GM23338 (cell line): ENCODE data around the gene SLC16A9. TPM values are rescaled to one million over a fixed set of nuclear protein-coding genes. Genes with fewer than 3 reads are reported as not detected.

Experiments
- ATAC-seq: fragments of 200-7000 bp; cut with Tn5 transposase; 3 replicates; pipeline ENCODE4 v1.9.1; 2020
- DNase-seq: peaks from one replicate; pipeline ENCODE4 v3.0.0-alpha.2; 2015; ENCODE audit warnings: low spot score
- H2AFZ ChIP-seq: fragments of 200-600 bp; sonication (generic); 2 replicates; pipeline ENCODE4 v1.8.0; 2016; ENCODE audit warnings: antibody characterized with exemption, mild to moderate bottlenecking, moderate library complexity
- H3F3A ChIP-seq: fragments of 200-600 bp; sonication (generic); replicated peaks from 2 replicates; pipeline ENCODE4 v1.8.0; 2017; ENCODE audit warnings: antibody characterized with exemption, mixed run types, low read depth
- H3K27ac ChIP-seq: fragments of 200-600 bp; sonication (generic); 2 replicates; pipeline ENCODE4 v1.6.1; 2016; ENCODE audit warnings: low read depth
- H3K27me3 ChIP-seq: fragments of 200-600 bp; sonication (generic); 2 replicates; pipeline ENCODE4 v1.8.0; 2016; ENCODE audit warnings: mild to moderate bottlenecking, mixed run types, moderate library complexity; ENCODE audit not compliant: insufficient read depth
- H3K36me3 ChIP-seq: fragments of 200-600 bp; sonication (generic); 2 replicates; pipeline ENCODE4 v1.8.0; 2016; ENCODE audit warnings: mild to moderate bottlenecking; ENCODE audit not compliant: insufficient read depth
- H3K4me1 ChIP-seq: fragments of 200-600 bp; sonication (generic); 2 replicates; pipeline ENCODE4 v1.8.0; 2016; ENCODE audit warnings: mild to moderate bottlenecking, moderate library complexity; ENCODE audit not compliant: insufficient read depth
- H3K4me2 ChIP-seq: fragments of 200-600 bp; sonication (generic); 2 replicates; pipeline ENCODE4 v1.7.1; 2017; ENCODE audit warnings: mixed run types
- H3K4me3 ChIP-seq: fragments of 200-600 bp; sonication (generic); 2 replicates; pipeline ENCODE4 v1.6.1; 2016; ENCODE audit warnings: mixed run types
- H3K79me2 ChIP-seq: fragments of 200-600 bp; sonication (generic); replicated peaks from 2 replicates; pipeline ENCODE4 v1.8.0; 2017; ENCODE audit warnings: mild to moderate bottlenecking; ENCODE audit not compliant: insufficient read depth
- H3K9me2 ChIP-seq: fragments of 200-600 bp; sonication (generic); 2 replicates; pipeline ENCODE4 v1.8.0; 2017; ENCODE audit not compliant: insufficient read depth
- H4K20me1 ChIP-seq: fragments of 200-600 bp; sonication (generic); replicated peaks from 2 replicates; pipeline ENCODE4 v1.8.0; 2017; ENCODE audit warnings: mild to moderate bottlenecking; ENCODE audit not compliant: insufficient read depth
- H3K27ac Mint-ChIP-seq: 2 replicates; pipeline ENCODE4 v1.8.0; 2020; ENCODE audit warnings: inconsistent platforms, mild to moderate bottlenecking, moderate library complexity, mixed read lengths
- H3K27me3 Mint-ChIP-seq: 3 replicates; pipeline ENCODE4 v1.8.0; 2022; ENCODE audit warnings: low read depth, mild to moderate bottlenecking, moderate library complexity, mixed read lengths, inconsistent platforms; ENCODE audit not compliant: insufficient read depth, poor library complexity
- H3K36me3 Mint-ChIP-seq: 3 replicates; pipeline ENCODE4 v1.8.0; 2021; ENCODE audit warnings: low read depth, mild to moderate bottlenecking, inconsistent platforms, moderate library complexity, mixed read lengths
- H3K4me1 Mint-ChIP-seq: 3 replicates; pipeline ENCODE4 v1.8.0; 2020; ENCODE audit warnings: mild to moderate bottlenecking, inconsistent platforms, mixed read lengths
- H3K4me3 Mint-ChIP-seq: 3 replicates; pipeline ENCODE4 v1.8.0; 2021; ENCODE audit warnings: moderate library complexity, mild to moderate bottlenecking, inconsistent platforms, mixed read lengths
- H3K9me3 Mint-ChIP-seq: 3 replicates; pipeline ENCODE4 v1.8.0; 2020; ENCODE audit warnings: moderate library complexity, mild to moderate bottlenecking, inconsistent platforms, mixed read lengths
- CTCF ChIP-seq, 2 experiments: fragments of 200-600 bp in 1 of 2; sonication (generic) in 1 of 2; conservative IDR thresholded peaks; 2 replicates each; pipeline versions ENCODE4 v1.5.1 to v1.6.1; 2016 to 2017; ENCODE audit warnings: antibody characterized with exemption in 2 of 2, low read depth in 2 of 2, mild to moderate bottlenecking in 2 of 2, moderate library complexity in 1 of 2
- ETS1 ChIP-seq: IDR thresholded peaks from 2 replicates; pipeline ENCODE4 v1.6.1; 2016; ENCODE audit warnings: antibody characterized with exemption
- POLR2AphosphoS5 ChIP-seq: IDR thresholded peaks from 2 replicates; pipeline ENCODE4 v1.6.1; 2016; ENCODE audit warnings: antibody characterized with exemption, low read depth
- STAT1 ChIP-seq: IDR thresholded peaks from one replicate; pipeline ENCODE4 v1.6.1; 2016; ENCODE audit warnings: antibody characterized with exemption; ENCODE audit not compliant: unreplicated experiment
- ZNF331 ChIP-seq: fragments of 250-450 bp; sonication (Bioruptor Pico); IDR thresholded peaks from 2 replicates; pipeline ENCODE4 v1.5.0; 2020; ENCODE audit warnings: low read depth, mild to moderate bottlenecking, moderate library complexity
- ZNF462 ChIP-seq: fragments of 250-450 bp; sonication (Bioruptor Pico); IDR thresholded peaks from 2 replicates; pipeline ENCODE4 v1.5.0; 2020; ENCODE audit warnings: mild to moderate bottlenecking, moderate library complexity
- polyA plus RNA-seq: library from polyadenylated mRNA; unstranded; fragments of >200 nt; fragmentation: Nextera tagmentation; extraction: Ambion mirVana; gene quantifications from 2 replicates; pipeline ENCODE4 v1.2.1, GENCODE V29; 2016
- total RNA-seq: library from RNA; depleted of rRNA; stranded (reverse); fragments of >200 nt; shearing (Covaris generic); gene quantifications from 2 replicates; pipeline ENCODE4 v1.2.3, GENCODE V29; 2014

The SLC16A9 gene
- total and polyA plus RNA-seq, 2 experiments from 2014 or later: 6.5 to 11.4 TPM

DNA sequence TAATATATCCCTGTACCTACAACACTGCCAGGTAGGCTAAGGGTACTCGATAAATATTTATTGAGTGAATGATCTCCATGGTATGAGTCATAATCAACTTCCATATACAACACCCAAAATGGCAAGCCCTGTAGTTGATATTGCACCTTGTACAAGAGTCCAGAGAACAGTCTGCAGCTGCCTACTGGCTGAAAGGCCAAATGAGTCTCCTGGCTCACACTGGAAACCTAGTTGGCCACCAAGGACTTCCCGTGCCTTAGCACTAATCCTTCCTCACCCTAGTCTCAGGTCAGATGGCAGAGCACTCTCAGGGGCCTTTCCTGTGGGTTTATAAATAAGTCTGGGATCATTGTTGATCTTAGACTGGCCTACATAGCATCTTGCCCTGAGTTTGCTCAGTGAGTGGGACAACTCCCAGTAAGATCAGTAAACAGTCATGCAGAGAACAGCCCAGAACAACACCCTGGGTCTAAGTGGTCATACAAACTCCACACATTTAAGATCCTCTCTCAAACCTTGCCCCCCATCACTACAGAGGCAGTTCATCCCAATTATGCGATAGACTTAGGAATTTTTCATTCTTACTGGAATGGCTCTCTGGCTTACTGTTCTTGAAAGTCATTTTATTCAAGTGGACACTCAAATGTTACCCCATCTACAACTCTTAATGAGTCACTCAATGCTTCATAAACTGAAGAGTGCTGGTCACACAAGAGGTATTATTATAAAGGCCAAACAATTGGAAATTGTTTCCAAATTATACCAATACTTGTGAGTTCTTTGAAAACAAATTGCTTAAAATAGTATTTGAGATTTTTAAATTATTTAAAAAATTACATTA lies 14.7 kb upstream of the SLC16A9 start:
- no peak overlapping the region for H3K4me3 ChIP-seq
- DNase-seq (no peak), ATAC-seq (no peak)
- no peaks in the 10 kb centered on the region for H3K27me3 Mint-ChIP-seq
- H3K36me3 Mint-ChIP-seq: no peaks in the 10 kb centered on the region
- H3K79me2 ChIP-seq: no peaks in the 10 kb centered on the region
- peaks cover 3% of the 10 kb centered on the region; the same call in 1 of the 3 replicates for H3K9me3 Mint-ChIP-seq
- H3K27me3 ChIP-seq: no peaks in the 10 kb centered on the region
- no peak overlapping the region for H3K4me3 Mint-ChIP-seq
- no peak overlapping the region for H3K27ac ChIP-seq
- no peaks in the 10 kb centered on the region for H3K36me3 ChIP-seq
- H4K20me1 ChIP-seq: no peaks in the 10 kb centered on the region
- H3K4me1 ChIP-seq: no peaks in the 10 kb centered on the region
- TF ChIP-seq STAT1 (no peak), CTCF (conservative IDR thresholded peaks at IDR 0.05; ENCODE audit: low read depth in 2 of 2) (no peak), ZNF462 (CRISPR knock-in tag) (no peak), ETS1 (no peak), POLR2AphosphoS5 (no peak), ZNF331 (no peak)
- H3K4me1 Mint-ChIP-seq: no peaks in the 10 kb centered on the region
- H3K27ac Mint-ChIP-seq: no peak overlapping the region
- no peak overlapping the region for H2AFZ ChIP-seq
- no peaks in the 10 kb centered on the region for H3F3A ChIP-seq
- H3K9me2 ChIP-seq: no peaks in the 10 kb centered on the region
- H3K4me2 ChIP-seq: no peak overlapping the region
